Hepatocyte (in vitro differentiated cells): ENCODE data around the gene TNNI3K.
"Not testable (repeated sequence)": the region's sequence is repeated elsewhere in the genome, so short reads cannot be mapped to it uniquely, and the experiment has no call there.

Experiments
- CTCF ChIP-seq: fragments of 200-600 bp; sonication (generic); IDR thresholded peaks from 2 replicates; pipeline ENCODE4 v1.5.1; 2016; ENCODE audit warnings: antibody characterized with exemption, mild to moderate bottlenecking; ENCODE audit not compliant: poor library complexity
- EZH2 ChIP-seq: fragments of 200-600 bp; sonication (generic); IDR thresholded peaks from 2 replicates; pipeline ENCODE4 v1.6.1; 2016; ENCODE audit warnings: antibody characterized with exemption, mild to moderate bottlenecking, borderline replicate concordance

DNA sequence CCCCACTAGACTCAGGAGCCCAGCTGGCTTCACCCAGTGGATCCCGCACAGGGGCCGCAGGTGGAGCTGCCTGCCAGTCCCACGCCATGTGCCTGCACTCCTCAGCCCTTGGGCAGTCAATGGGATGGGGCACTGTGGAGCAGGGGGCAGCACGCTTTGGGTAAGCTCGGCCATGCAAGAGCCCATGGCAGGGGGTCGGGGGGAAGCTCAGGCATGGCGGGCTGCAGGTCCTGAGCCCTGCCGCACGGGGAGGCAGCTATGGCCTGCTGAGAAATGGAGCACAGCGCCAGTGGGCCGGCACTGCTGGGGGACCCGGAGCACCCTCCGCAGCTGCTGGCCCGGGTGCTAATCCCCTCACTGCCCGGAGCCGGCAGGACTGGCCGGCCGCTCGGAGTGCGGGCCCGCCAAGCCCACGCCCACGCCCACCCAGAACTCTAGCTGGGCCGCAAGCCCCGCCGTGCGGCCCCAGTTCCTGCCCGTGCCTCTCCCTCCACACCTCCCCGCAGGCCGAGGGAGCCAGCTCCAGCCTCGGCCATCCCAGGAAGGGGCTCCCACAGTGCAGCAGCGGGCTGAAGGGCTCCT, 18.1 kb downstream of the TNNI3K start:
- TF ChIP-seq EZH2, CTCF: not testable (repeated sequence)
